Caco-2 (cell line): ENCODE results near the gene ZNF565. TPM values are rescaled to one million over a fixed set of nuclear protein-coding genes. Genes with fewer than 3 reads are reported as not detected.

Experiments
- BruUV-seq: library from RNA; stranded (reverse); fragments of 400-500 nt; replicated peaks from 2 replicates; lab custom pipeline; 2021; lab: Mats Ljungman, UMichigan
- CTCF ChIA-PET: fragments of 300-600 bp; sonication (Branson Sonifier 250); formaldehyde crosslinking; loops from one replicate; lab custom pipeline; 2022; ENCODE audit warnings: antibody characterized with exemption; lab: Charles Lee
- POLR2A ChIA-PET: fragments of 300-600 bp; sonication (Branson Sonifier 250); formaldehyde crosslinking; loops from one replicate; lab custom pipeline; 2022; ENCODE audit warnings: antibody characterized with exemption; lab: Charles Lee
- DNase-seq, 2 experiments: peaks; one replicate each; pipeline versions ENCODE4 v3.0.0 to v3.0.0-alpha.2; 2020 to 2022
- H3K27me3 ChIP-seq: replicated peaks from 2 replicates; pipeline ENCODE4 v1.6.0; 2011; ENCODE audit warnings: low read length; ENCODE audit not compliant: control insufficient read depth, insufficient read depth
- H3K36me3 ChIP-seq: 2 replicates; pipeline ENCODE4 v1.5.1; 2011; ENCODE audit warnings: low read length; ENCODE audit not compliant: control insufficient read depth, insufficient read depth
- H3K4me1 ChIP-seq: fragments of 250-450 bp; sonication (Bioruptor Pico); 2 replicates; pipeline ENCODE4 v1.5.1; 2020; ENCODE audit warnings: mild to moderate bottlenecking
- H3K4me3 ChIP-seq: 2 replicates; pipeline ENCODE4 v1.5.1; 2011; ENCODE audit warnings: low read depth, mild to moderate bottlenecking, control low read depth, low read length
- H3K9me3 ChIP-seq: fragments of 250-450 bp; sonication (Bioruptor Pico); 2 replicates; pipeline ENCODE4 v1.5.1; 2020; ENCODE audit warnings: mild to moderate bottlenecking, moderate library complexity
- H3K27ac Mint-ChIP-seq: one replicate; pipeline ENCODE4 v1.8.0; 2022; ENCODE audit warnings: mixed read lengths; ENCODE audit not compliant: unreplicated experiment
- H3K27me3 Mint-ChIP-seq: one replicate; pipeline ENCODE4 v1.8.0; 2022; ENCODE audit warnings: mixed read lengths; ENCODE audit not compliant: insufficient read depth, unreplicated experiment
- H3K36me3 Mint-ChIP-seq: one replicate; pipeline ENCODE4 v1.8.0; 2022; ENCODE audit warnings: mild to moderate bottlenecking, mixed read lengths; ENCODE audit not compliant: insufficient read depth, unreplicated experiment
- H3K4me1 Mint-ChIP-seq: one replicate; pipeline ENCODE4 v1.8.0; 2022; ENCODE audit warnings: low read depth, mixed read lengths; ENCODE audit not compliant: unreplicated experiment
- H3K4me3 Mint-ChIP-seq: one replicate; pipeline ENCODE4 v1.8.0; 2022; ENCODE audit warnings: mild to moderate bottlenecking, moderate library complexity, mixed read lengths; ENCODE audit not compliant: unreplicated experiment
- H3K9me3 Mint-ChIP-seq: one replicate; pipeline ENCODE4 v1.8.0; 2022; ENCODE audit warnings: mixed read lengths; ENCODE audit not compliant: unreplicated experiment
- CTCF ChIP-seq, 2 experiments: fragments of 200-600 bp in 1 of 2; IDR thresholded peaks; 1 replicate in 1 of 2; 2 replicates in 1 of 2; pipeline versions ENCODE4 v1.5.1 to v1.8.0; 2011 to 2022; ENCODE audit warnings: antibody characterized with exemption in 1 of 2, control low read depth in 1 of 2, inconsistent platforms in 1 of 2, low read depth in 1 of 2, low read length in 1 of 2, mild to moderate bottlenecking in 1 of 2, moderate library complexity in 1 of 2; ENCODE audit not compliant: insufficient read depth in 1 of 2, severe bottlenecking in 1 of 2, unreplicated experiment in 1 of 2
- intact Hi-C: fragments of 100-400 bp; cut with micrococcal nuclease; formaldehyde crosslinking; loops from one replicate; pipeline ENCODE4 v1.10.0; 2022; ENCODE audit not compliant: unreplicated experiment
- total RNA-seq: library from RNA; stranded (reverse); gene quantifications from 2 replicates; pipeline ENCODE4 v1.2.3, GENCODE V29; 2022

Gene ZNF565
- total RNA-seq, 1 experiment from 2014 or later = 3.8 TPM

DNA sequence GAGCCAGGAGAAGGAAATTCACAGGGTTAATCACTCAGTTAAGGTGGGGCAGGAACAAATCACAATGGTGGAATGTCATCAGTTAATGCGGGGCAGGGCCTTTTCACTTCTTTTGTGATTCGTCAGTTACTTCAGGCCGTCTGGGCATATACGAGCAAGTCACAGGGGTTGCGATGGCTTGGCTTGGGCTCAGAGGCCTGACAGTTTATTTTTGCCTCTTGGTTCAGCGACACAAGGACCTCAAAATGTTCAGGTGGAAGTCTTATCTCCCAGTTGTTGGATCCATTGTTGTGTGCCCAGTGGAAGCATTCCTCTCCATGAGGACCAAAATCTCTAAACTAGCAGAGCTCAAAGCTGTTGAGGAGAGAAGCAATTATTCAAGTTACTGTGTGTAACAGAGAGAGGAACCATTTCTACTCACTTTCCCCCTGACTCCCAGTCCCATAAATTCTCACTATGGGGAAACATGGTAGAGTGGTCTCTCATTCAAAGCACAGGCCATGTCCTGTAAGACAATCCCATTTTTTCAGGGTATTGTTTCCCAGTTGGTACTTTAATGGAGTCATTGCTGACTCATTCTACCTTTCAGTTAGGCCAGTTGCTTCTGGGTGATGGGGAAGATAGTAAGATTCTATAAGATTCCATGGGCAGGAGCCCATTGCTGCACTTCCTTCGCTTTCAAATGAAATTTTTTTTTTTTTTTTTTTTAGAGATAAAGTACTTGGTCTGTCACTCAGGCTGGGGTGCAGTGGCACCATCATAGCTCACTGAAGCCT lies 53.5 kb downstream of the ZNF565 start:
- H3K27me3 ChIP-seq = no peaks in the 10 kb centered on the region
- BruUV-seq = no TSS peak
- no peaks in the 10 kb centered on the region for H3K4me1 ChIP-seq
- TF ChIP-seq CTCF (IDR thresholded peaks at IDR 0.05; ENCODE audit: insufficient read depth in 1 of 2, low read depth in 1 of 2, low read length in 1 of 2, severe bottlenecking in 1 of 2, unreplicated experiment in 1 of 2) = no peak
- H3K36me3 ChIP-seq = no peaks in the 10 kb centered on the region
- DNase-seq = no peak
- H3K27ac Mint-ChIP-seq = no peak overlapping the region
- H3K4me1 Mint-ChIP-seq = peaks cover 2% of the 10 kb centered on the region
- no peaks in the 10 kb centered on the region for H3K9me3 Mint-ChIP-seq
- H3K27me3 Mint-ChIP-seq = no peaks in the 10 kb centered on the region
- ChIA-PET POLR2A (no interaction called here), CTCF (no interaction called here)
- peaks cover 38% of the 10 kb centered on the region for H3K36me3 Mint-ChIP-seq
- H3K4me3 ChIP-seq = no peak overlapping the region
- no peak overlapping the region for H3K4me3 Mint-ChIP-seq
- intact Hi-C loops = no loop called here
- no peaks in the 10 kb centered on the region for H3K9me3 ChIP-seq

DNA sequence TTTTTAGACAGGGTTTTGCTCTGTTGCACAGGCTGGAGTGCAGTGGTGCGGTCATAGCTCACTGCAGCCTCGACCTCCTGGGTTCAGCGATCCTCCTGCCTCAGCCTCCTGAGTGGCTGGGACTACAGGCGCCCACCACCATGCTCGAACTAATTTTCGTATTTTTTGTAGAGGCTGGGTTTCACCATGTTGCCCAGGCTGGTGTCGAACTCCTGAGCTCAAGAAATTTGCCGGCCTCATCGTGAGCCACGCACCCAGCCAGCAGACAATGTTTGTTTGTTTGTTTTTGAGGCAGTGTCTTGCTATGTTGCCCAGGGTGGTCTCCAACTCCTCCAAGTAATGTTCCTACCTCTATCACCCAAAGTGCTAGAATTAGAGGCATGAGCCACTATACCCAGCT lies 61.3 kb downstream of the ZNF565 start:
- Mint-ChIP-seq H3K27me3 (no peaks in the 10 kb centered on the region), H3K27ac (no peak overlapping the region), H3K4me3 (no peak overlapping the region), H3K36me3 (peaks cover 60% of the 10 kb centered on the region), H3K4me1 (peaks cover 10% of the 10 kb centered on the region), H3K9me3 (no peaks in the 10 kb centered on the region)
- Histone ChIP-seq H3K4me1 (no peaks in the 10 kb centered on the region), H3K36me3 (peaks cover 3% of the 10 kb centered on the region), H3K9me3 (no peaks in the 10 kb centered on the region), H3K27me3 (no peaks in the 10 kb centered on the region), H3K4me3 (no peak overlapping the region)
- POLR2A ChIA-PET = no interaction called here
- intact Hi-C loops = no loop called here
- no peak for TF ChIP-seq CTCF (IDR thresholded peaks at IDR 0.05; ENCODE audit: insufficient read depth in 1 of 2, low read depth in 1 of 2, low read length in 1 of 2, severe bottlenecking in 1 of 2, unreplicated experiment in 1 of 2)
- DNase-seq = no peak
- CTCF ChIA-PET = no interaction called here
- BruUV-seq = no TSS peak

- Histone ChIP-seq H3K27me3 (no peaks in the 10 kb centered on the region), H3K4me1 (no peaks in the 10 kb centered on the region), H3K4me3 (no peak within 1 kb of the TSS), H3K36me3 (peaks cover 3% of the 10 kb centered on the region), H3K9me3 (no peaks in the 10 kb centered on the region)
- Mint-ChIP-seq H3K27ac (no peak within 1 kb of the TSS), H3K4me1 (peaks cover 10% of the 10 kb centered on the region), H3K9me3 (no peaks in the 10 kb centered on the region), H3K27me3 (no peaks in the 10 kb centered on the region), H3K36me3 (peaks cover 60% of the 10 kb centered on the region), H3K4me3 (no peak within 1 kb of the TSS)
- intact Hi-C loops = no loop called here
- no peak for DNase-seq
- ChIA-PET POLR2A (no interaction called here), CTCF (no interaction called here)
- no TSS peak for BruUV-seq
- TF ChIP-seq CTCF (IDR thresholded peaks at IDR 0.05; ENCODE audit: insufficient read depth in 1 of 2, low read depth in 1 of 2, low read length in 1 of 2, severe bottlenecking in 1 of 2, unreplicated experiment in 1 of 2) = no peak
Observed at GRCh38 chr19:36152352-36153091, 61.9 kb downstream of the ZNF565 start, which contains the start of gene COX7A1. COX7A1 (minus strand) TSS chr19:36152447; CDS start chr19:36152407, 40 bp downstream.
